Neural progenitor cell (in vitro differentiated cells): ENCODE results near the gene NDNF. TPM values are rescaled to one million over a fixed set of nuclear protein-coding genes. Genes with fewer than 3 reads are reported as not detected.

Source experiments
- DNase-seq: peaks from one replicate; pipeline ENCODE4 v3.0.0-alpha.2; 2016; ENCODE audit warnings: low spot score
- H2AFZ ChIP-seq: fragments of 200-600 bp; sonication (generic); replicated peaks from 2 replicates; pipeline ENCODE4 v1.6.1; 2016; ENCODE audit warnings: antibody characterized with exemption
- H3F3A ChIP-seq: fragments of 200-600 bp; sonication (generic); 2 replicates; pipeline ENCODE4 v1.6.1; 2016; ENCODE audit warnings: antibody characterized with exemption, low read depth
- H3K27ac ChIP-seq: fragments of 200-600 bp; sonication (generic); 2 replicates; pipeline ENCODE4 v1.5.1; 2016; ENCODE audit warnings: mild to moderate bottlenecking
- H3K27me3 ChIP-seq: fragments of 200-600 bp; sonication (generic); 2 replicates; pipeline ENCODE4 v1.6.1; 2016; ENCODE audit warnings: mild to moderate bottlenecking, moderate library complexity
- H3K36me3 ChIP-seq: fragments of 200-600 bp; sonication (generic); 2 replicates; pipeline ENCODE4 v1.5.1; 2016
- H3K4me1 ChIP-seq: fragments of 200-600 bp; sonication (generic); 2 replicates; pipeline ENCODE4 v1.6.1; 2016; ENCODE audit warnings: mixed run types
- H3K4me2 ChIP-seq: fragments of 200-600 bp; sonication (generic); 2 replicates; pipeline ENCODE4 v1.6.1; 2016
- H3K4me3 ChIP-seq: fragments of 200-600 bp; sonication (generic); 2 replicates; pipeline ENCODE4 v1.5.1; 2016
- H3K79me2 ChIP-seq: fragments of 200-600 bp; sonication (generic); 2 replicates; pipeline ENCODE4 v1.6.1; 2016; ENCODE audit warnings: low read depth
- H3K9ac ChIP-seq: fragments of 200-600 bp; sonication (generic); 2 replicates; pipeline ENCODE4 v1.6.1; 2016
- H3K9me3 ChIP-seq: fragments of 200-600 bp; sonication (generic); 2 replicates; pipeline ENCODE4 v1.5.1; 2016; ENCODE audit warnings: low read depth
- H4K20me1 ChIP-seq: fragments of 200-600 bp; sonication (generic); 2 replicates; pipeline ENCODE4 v1.6.1; 2016; ENCODE audit warnings: low read depth
- H3K27ac Mint-ChIP-seq: 3 replicates; pipeline ENCODE4 v1.8.0; 2021; ENCODE audit warnings: mixed read lengths
- H3K27me3 Mint-ChIP-seq: 2 replicates; pipeline ENCODE4 v1.8.0; 2022; ENCODE audit warnings: low read depth, mild to moderate bottlenecking, inconsistent platforms, moderate library complexity, mixed read lengths; ENCODE audit not compliant: insufficient read depth
- H3K36me3 Mint-ChIP-seq: 3 replicates; pipeline ENCODE4 v1.8.0; 2021; ENCODE audit warnings: mixed read lengths
- H3K4me1 Mint-ChIP-seq: 3 replicates; pipeline ENCODE4 v1.8.0; 2021; ENCODE audit warnings: mixed read lengths
- H3K4me3 Mint-ChIP-seq: 3 replicates; pipeline ENCODE4 v1.8.0; 2021; ENCODE audit warnings: mild to moderate bottlenecking, moderate library complexity, mixed read lengths
- H3K9me3 Mint-ChIP-seq: 3 replicates; pipeline ENCODE4 v1.8.0; 2020; ENCODE audit warnings: mixed read lengths
- EZH2 ChIP-seq: fragments of 200-600 bp; sonication (generic); IDR thresholded peaks from 2 replicates; pipeline ENCODE4 v1.6.1; 2017; ENCODE audit warnings: antibody characterized with exemption, mild to moderate bottlenecking, moderate library complexity
- EZH2phosphoT487 ChIP-seq: fragments of 200-600 bp; sonication (generic); IDR thresholded peaks from 2 replicates; pipeline ENCODE4 v1.6.1; 2017; ENCODE audit warnings: antibody characterized with exemption
- total RNA-seq: library from RNA; depleted of rRNA; stranded (reverse); fragments of >200 nt; gene quantifications from 2 replicates; pipeline ENCODE4 v1.2.3, GENCODE V29; 2015; ENCODE audit warnings: low replicate concordance
- TF ChIP-seq, protein P1 (sequence below): fragments of 200-600 bp; sonication (generic); IDR thresholded peaks from 2 replicates; pipeline ENCODE4 v1.5.1; 2017; ENCODE audit warnings: antibody characterized with exemption, mild to moderate bottlenecking

The NDNF gene
- total RNA-seq, 1 donor from 2014 or later, result 4.0 TPM

DNA sequence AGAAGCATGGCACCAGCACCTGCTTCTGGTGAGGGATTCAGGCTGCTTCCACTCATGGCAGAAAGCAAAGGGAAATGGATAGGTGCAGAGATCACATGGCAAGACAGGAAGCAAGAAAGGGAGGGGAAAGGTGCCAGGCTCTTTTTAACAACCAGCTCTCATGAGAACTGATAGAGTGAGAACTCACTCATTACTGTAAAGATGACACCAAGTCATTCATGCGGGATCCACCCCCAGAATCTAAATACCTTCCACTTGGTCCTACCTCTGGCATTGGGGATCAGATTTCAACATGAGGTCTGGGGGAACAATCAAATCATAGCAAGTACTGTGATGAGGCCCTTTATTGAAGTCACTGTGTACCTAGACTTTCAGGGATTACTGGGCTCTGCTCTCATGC, 77.8 kb downstream of the NDNF start:
- H3K36me3 ChIP-seq, result no peaks in the 10 kb centered on the region
- no peaks in the 10 kb centered on the region for H3K36me3 Mint-ChIP-seq
- no peak overlapping the region for H3K27ac ChIP-seq
- no peaks in the 10 kb centered on the region for H3K4me1 Mint-ChIP-seq
- no peak overlapping the region for H3K4me3 ChIP-seq
- TF ChIP-seq EZH2phosphoT487, result no peak
- no peak overlapping the region for H3K27ac Mint-ChIP-seq
- no peak overlapping the region for H3K4me3 Mint-ChIP-seq
- H2AFZ ChIP-seq, result no peak overlapping the region
- peaks cover 2% of the 10 kb centered on the region for H3K9me3 Mint-ChIP-seq
- DNase-seq, result no peak
- H3K79me2 ChIP-seq, result no peaks in the 10 kb centered on the region
- H3K4me2 ChIP-seq, result no peak overlapping the region
- H3K27me3 ChIP-seq, result no peaks in the 10 kb centered on the region
- H3K9ac ChIP-seq, result no peak overlapping the region
- no peaks in the 10 kb centered on the region for H3K9me3 ChIP-seq
- no peaks in the 10 kb centered on the region for H3K27me3 Mint-ChIP-seq
- no peaks in the 10 kb centered on the region for H3F3A ChIP-seq
- H3K4me1 ChIP-seq, result peaks cover 9% of the 10 kb centered on the region
- H4K20me1 ChIP-seq, result no peaks in the 10 kb centered on the region

DNA sequence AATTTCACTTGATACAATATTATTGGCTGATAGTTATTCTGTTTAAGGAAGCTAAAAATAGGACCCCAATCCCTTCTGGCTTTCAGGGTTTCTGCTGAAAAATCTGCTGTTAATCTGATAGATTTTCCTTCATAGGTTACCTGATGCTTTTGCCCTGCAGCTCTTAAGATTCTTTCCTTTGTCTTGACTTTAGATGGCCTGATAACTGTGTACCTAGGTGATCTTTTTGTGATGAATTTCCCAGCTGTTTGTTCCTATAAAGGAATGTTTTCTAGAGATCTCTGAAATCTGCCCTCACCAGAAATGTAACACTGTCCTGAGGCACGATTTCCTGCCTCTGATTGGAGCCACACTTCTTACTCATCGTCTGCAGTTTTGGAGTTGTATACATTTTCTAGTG, 80.5 kb downstream of the NDNF start:
- no peaks in the 10 kb centered on the region for H3F3A ChIP-seq
- H3K79me2 ChIP-seq, result no peaks in the 10 kb centered on the region
- H3K4me2 ChIP-seq, result no peak overlapping the region
- H3K27me3 ChIP-seq, result no peaks in the 10 kb centered on the region
- H3K27ac ChIP-seq, result no peak overlapping the region
- no peaks in the 10 kb centered on the region for H4K20me1 ChIP-seq
- no peaks in the 10 kb centered on the region for H3K36me3 ChIP-seq
- TF ChIP-seq, protein P1, sequence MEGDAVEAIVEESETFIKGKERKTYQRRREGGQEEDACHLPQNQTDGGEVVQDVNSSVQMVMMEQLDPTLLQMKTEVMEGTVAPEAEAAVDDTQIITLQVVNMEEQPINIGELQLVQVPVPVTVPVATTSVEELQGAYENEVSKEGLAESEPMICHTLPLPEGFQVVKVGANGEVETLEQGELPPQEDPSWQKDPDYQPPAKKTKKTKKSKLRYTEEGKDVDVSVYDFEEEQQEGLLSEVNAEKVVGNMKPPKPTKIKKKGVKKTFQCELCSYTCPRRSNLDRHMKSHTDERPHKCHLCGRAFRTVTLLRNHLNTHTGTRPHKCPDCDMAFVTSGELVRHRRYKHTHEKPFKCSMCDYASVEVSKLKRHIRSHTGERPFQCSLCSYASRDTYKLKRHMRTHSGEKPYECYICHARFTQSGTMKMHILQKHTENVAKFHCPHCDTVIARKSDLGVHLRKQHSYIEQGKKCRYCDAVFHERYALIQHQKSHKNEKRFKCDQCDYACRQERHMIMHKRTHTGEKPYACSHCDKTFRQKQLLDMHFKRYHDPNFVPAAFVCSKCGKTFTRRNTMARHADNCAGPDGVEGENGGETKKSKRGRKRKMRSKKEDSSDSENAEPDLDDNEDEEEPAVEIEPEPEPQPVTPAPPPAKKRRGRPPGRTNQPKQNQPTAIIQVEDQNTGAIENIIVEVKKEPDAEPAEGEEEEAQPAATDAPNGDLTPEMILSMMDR, result no peak
- TF ChIP-seq EZH2, result no peak
- TF ChIP-seq EZH2phosphoT487, result no peak
- peaks cover 9% of the 10 kb centered on the region for H3K4me1 ChIP-seq
- Mint-ChIP-seq H3K4me3 (no peak overlapping the region), H3K27me3 (no peaks in the 10 kb centered on the region), H3K36me3 (no peaks in the 10 kb centered on the region), H3K4me1 (no peaks in the 10 kb centered on the region), H3K9me3 (no peaks in the 10 kb centered on the region), H3K27ac (no peak overlapping the region)
- no peak overlapping the region for H3K9ac ChIP-seq
- H3K4me3 ChIP-seq, result no peak overlapping the region
- H2AFZ ChIP-seq, result no peak overlapping the region
- no peaks in the 10 kb centered on the region for H3K9me3 ChIP-seq
- no peak for DNase-seq

- H3K4me2 ChIP-seq, result no peak overlapping the region
- Mint-ChIP-seq H3K36me3 (no peaks in the 10 kb centered on the region), H3K4me3 (no peak overlapping the region), H3K9me3 (peaks cover 2% of the 10 kb centered on the region), H3K4me1 (no peaks in the 10 kb centered on the region), H3K27ac (no peak overlapping the region), H3K27me3 (no peaks in the 10 kb centered on the region)
- H3K79me2 ChIP-seq, result no peaks in the 10 kb centered on the region
- no peaks in the 10 kb centered on the region for H3F3A ChIP-seq
- DNase-seq, result no peak
- no peak overlapping the region for H3K4me3 ChIP-seq
- H3K27me3 ChIP-seq, result no peaks in the 10 kb centered on the region
- no peak overlapping the region for H3K9ac ChIP-seq
- H3K9me3 ChIP-seq, result no peaks in the 10 kb centered on the region
- H3K27ac ChIP-seq, result no peak overlapping the region
- H3K4me1 ChIP-seq, result peaks cover 9% of the 10 kb centered on the region
- H4K20me1 ChIP-seq, result no peaks in the 10 kb centered on the region
- H3K36me3 ChIP-seq, result no peaks in the 10 kb centered on the region
- no peak overlapping the region for H2AFZ ChIP-seq
- TF ChIP-seq EZH2phosphoT487 (no peak), EZH2 (no peak)
- TF ChIP-seq, protein P1, result no peak
Measured at GRCh38 chr4:120990246-120990645, 82.1 kb downstream of the NDNF start.

Other genes starting within 250 kb of the NDNF start
- 36.2 and 51.7 TPM in 2 replicates for gene PRDM5, start 149.8 kb downstream of the NDNF start, total RNA-seq
- gene TNIP3, start 91.8 kb upstream of the NDNF start, total RNA-seq, result not detected in 2 replicates